HG03060 (cell line): ENCODE measurements around the gene UBE2L6.
"Not testable (repeated sequence)": the region's sequence is repeated elsewhere in the genome, so short reads cannot be mapped to it uniquely, and the experiment has no call there.

ENCODE experiments used
- ATAC-seq: cut with Tn5 transposase; IDR thresholded peaks from one replicate; pipeline ENCODE4 v1.9.1; 2021; ENCODE audit warnings: low read depth, moderate number of reproducible peaks; ENCODE audit not compliant: unreplicated experiment

UBE2L6 gene

DNA sequence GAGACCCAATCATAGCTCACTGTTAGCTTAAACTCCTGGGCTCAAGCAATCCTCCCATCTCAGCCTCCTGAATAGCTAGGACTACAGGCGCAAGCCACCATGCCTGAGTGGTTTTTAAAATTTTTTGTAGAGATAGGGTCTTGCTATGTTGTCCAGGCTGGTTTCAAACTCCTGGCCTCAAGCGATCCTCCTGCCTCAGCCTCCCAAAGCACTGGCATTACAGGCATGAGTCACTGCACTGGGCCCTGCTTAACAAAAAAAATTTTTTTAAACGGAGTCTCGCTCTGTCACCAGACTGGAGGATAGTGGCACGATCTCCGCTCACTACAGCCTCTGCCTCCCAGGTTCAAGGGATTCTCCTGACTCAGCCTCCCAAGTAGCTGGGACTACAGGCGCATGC is 33.0 kb downstream of the UBE2L6 start:
- not testable (repeated sequence) for ATAC-seq

DNA sequence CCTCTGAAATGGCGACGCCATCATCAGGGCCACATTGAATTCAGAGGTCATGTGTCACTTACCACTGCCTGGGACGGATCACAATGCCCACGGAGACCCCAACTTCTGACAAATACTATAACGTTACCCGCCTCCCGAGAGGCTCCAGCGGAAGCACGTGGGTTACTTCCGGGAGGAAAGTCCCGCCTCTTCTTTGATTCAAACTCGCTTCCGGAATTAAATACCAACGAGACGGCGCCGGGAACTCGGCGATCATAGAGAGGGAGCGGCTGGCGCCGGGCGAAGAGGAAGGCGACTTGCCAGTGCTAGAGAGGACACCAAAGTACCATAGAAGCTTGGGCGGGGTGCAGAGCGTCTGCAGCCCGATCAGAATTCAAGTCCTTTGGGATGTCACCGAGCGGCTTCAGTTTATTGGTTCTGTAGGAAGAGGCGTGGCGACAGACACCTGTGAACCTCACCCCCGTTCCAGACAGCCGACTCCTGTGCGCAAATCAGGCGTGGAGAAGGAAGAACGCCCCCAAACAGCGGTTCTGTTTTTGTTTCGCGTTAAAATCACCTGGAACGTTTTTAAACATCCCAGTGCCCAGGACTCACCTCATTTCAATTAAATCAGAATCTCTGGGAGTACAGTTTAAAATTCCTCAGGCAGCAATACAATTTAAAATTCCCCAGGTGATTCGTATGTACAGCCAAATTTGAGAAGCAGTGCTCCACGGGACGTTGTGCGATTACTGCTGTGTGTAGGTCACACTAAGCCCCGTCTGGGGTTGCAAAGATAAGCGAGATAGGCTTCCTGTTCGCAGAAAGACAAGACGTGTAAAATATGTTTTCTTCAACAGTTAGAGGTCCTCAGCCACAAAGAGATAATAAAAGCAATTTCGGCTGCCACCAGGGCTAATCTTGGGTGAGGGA is 36.6 kb downstream of the UBE2L6 start, which contains the start of gene TIMM10:
TIMM10 (minus strand) TSS at position 159 of the 912 bp plus-strand sequence. CDS start 565 bp downstream, outside the sequence.
- peak; percentile 98 for ATAC-seq

DNA sequence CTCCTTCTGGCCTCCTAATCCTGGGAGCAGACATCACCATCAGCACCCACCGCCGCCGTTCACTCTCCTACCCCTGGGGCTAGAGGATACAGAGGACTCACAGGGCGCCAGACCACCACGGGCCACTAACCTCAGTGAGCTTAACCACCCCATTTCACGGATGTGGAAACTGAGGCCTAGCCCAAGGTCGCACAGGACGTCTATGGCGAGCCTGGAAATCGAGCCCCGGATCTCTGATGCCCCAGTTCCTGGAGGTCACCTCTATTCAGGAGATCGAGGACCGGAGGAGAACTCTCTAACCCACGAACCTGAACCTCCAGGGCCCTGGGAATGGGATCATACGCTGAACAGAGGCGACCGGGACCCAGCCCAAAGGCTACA is 37.3 kb downstream of the UBE2L6 start:
- no peak for ATAC-seq

DNA sequence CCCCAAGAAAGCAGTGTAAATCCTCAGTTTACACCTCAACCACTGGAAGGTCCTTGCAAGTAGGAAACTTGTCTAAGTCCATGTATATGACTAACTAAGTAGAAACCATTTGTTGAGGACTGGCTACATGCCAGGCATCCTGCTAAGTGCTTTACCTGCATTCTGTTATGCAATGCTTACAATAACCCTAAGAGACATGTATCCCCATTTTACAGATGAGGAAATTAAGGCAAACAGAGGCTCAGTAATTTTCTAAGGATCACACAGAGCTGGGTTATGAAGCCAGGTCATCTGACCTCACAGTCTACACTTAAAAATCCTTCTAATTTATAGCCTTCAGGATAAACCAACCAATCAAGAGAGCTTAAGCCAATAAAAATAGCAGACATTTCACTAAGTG is 38.5 kb downstream of the UBE2L6 start:
- ATAC-seq: no peak

DNA sequence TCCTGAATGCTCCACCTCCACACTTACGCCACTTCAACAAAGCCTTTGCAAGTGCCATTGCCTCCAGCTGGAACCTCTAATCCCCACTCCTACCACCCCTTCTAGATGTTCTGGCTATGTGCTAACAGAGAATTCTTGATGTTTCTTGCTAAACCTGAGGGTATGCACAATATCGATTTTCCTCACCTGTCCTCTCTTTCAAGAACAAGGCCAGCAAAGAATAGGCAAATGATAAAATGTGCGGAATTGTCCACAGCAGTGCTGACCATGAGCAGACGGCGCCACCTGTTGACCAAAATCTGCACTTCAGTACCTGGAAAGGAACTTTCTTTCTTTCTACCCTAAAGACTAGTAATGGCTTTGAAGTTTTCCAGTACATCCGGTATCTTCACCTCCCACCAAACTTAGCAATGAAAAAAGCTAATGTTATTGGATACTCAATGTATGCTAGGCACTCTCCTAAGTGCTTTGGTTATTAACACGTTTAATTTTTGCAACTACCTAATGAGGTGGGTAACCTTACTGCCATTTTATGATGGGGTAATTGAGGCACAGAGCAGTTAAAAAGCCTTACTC is 40.3 kb downstream of the UBE2L6 start:
- no peak for ATAC-seq

DNA sequence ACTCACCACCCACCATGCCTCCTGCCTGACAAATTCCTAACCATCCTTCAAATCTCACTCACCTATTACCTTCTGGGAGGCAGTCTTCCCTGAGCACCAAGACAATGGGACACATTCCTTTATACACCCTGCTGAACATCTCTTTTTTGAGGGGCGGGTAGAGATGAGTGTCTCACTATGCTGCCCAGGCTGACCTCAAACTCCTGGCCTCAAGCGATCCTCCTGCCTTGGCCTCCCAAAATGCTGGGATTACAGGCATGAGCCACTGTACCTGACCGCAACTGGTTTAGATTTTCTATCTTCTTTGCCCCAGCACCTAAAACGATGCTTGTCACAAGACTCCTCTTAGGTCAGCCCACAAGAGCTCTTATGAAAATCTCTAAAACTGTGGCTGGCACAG is 44.1 kb downstream of the UBE2L6 start:
- no peak for ATAC-seq

DNA sequence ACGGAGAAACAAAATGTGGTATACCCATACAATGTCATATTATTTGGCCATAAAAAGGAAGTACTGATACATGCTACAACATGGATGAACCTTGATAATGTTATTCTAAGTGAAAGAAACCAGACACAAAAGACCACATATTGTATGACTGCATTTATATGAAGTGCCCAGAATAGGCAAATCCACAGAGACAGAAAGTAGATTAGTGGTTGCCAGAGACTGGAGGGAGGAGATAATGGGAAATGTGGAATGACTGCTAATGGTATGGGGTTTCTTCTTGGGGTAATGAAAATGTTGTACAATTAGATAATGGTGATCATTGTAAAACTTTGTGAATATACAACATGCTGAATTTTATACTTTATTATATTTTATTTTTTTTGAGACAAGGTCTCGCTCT is 46.4 kb downstream of the UBE2L6 start:
- ATAC-seq: no peak

DNA sequence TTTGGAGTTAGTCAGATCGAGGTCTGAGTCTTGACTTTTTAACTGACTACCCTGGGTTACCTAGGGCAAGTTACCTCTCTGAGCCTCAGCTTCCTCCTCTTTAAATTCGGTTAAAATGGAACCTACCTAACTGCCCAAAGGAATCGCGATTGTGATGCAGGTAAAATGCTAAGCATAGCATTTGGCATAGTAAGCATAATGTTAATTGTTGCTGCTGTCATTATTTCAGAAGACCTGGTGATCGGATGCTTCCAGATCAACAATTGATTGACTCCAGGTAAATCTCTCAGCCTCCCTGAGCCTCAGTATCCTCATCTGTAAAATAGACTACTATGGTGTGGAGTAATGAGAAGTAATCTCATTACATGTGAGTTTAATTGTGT is 51.4 kb downstream of the UBE2L6 start:
- ATAC-seq: no peak

DNA sequence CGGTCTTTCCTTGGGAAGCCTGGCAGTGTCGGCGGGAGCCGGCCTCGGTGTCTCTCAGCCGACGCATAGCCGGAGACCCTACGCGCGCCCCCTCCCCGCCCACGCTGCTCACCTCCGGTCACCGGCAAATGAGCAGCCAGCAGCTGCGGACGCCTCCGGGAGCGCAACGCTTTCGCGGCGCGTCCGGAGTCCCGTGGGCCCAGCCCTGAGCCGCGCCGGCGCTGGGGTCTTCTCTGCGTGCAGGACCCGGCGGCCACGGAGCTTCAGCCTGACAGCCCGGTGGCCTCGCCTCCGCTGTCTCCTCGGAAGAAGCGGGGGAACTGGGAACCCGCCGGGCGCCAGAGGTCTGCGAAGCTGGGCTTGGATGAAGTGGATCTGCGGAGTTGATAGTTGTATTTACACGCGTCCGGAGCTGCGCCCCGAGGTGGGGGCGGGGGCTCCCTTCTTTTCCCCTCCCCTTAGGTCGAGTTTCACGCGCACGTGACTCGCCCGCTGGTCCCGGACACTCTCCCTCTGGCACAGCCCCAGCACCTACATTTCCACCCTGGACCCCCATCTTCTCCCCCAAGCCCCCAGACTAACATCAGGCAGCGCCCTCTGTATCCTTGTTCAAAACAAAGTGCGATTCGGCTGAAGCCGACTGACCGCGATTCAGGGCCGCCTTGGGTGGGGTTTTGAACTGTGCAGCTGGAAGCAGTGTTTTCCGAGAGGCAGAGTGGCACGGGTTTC is 52.0 kb downstream of the UBE2L6 start, which contains the start of gene SLC43A1:
SLC43A1 (minus strand) TSS at position 371 of the 729 bp plus-strand sequence. CDS start 1,591 bp downstream, outside the sequence.
- ATAC-seq: no peak

DNA sequence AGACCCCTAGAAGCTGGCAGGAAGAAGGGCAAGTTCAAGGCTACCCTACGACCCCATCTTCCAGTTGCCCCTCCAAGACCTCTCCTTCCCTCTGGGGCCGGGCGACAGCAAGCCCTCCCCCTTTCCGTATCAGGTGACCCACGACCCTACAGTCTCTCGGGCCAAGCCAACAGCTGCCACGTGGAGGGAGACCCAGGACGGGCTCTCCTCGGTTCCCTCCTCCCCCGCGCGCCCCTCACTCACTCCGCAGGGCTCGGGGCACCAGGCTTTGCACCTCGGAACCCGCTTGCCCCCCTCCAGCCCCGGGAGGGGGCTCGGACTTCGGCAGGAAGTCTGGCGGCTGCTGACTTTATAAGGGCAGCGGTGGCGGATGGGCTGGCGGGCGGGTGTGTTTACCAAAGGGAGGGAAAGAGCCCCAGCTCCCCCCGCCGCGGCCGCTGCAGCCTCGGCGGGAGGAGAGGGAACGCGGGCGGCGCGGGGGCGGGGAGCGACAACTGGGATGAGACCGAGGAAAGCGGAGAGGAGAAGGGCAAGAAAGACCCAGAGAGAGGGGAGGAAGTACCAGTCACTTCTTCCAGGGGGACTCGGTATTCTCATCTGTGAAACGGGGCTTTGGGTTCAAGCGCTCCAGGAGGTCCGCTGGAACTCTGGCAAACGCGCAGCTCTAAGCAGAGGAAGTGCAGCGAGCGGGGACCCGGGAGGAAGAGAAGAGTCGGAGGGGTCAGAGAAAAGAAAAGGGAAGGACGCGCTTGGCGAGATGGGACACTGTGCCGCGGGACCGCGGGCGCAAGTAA is 52.7 kb downstream of the UBE2L6 start:
- no peak for ATAC-seq

DNA sequence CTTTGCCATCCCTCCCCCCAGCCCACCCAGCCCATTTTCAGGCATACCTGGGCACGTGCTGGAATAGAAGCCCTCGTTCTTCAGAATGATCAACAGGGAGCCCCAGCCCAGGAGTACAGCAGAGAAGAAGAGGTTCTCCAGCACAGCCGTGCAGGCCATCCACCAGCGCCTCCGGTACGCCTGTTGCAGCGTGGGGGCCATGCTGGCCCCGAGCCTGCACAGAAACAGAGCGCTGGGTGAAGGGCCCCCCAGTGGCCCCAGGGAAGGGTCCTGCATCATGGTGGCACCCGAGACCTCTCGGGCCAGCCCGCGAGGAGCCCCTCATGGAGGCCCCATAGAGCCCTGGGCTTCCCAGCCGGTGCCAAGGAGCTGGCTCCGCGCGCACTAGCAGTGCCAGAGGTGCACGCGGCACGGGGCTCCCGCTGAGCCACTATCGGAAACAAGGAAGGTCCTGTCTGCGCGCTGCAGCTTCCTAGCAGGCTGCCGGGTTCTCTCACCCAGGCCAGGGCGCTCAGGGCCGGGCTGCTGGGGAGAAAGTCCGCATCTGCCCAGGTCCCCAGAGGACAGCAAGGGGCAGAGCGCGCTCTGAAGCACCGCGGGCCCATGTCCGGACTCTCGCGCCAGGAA is 53.4 kb downstream of the UBE2L6 start:
- no peak for ATAC-seq

DNA sequence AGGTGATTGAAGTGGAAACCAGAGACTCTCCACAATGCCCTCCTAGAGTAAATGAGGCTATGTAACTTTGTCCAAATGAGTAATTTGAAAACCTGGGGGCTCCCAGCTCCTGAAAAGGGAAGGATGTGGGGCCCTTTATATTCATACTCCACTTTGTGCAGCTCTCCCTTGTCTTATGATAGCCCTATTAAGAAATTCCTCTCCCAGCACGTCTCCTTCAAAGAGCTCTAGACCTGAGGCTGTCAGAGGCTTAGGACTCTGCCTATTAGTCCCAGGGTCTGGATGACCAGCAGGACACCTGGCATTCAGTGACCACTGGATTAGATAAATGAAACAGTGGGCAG is 54.0 kb downstream of the UBE2L6 start:
- no peak for ATAC-seq

DNA sequence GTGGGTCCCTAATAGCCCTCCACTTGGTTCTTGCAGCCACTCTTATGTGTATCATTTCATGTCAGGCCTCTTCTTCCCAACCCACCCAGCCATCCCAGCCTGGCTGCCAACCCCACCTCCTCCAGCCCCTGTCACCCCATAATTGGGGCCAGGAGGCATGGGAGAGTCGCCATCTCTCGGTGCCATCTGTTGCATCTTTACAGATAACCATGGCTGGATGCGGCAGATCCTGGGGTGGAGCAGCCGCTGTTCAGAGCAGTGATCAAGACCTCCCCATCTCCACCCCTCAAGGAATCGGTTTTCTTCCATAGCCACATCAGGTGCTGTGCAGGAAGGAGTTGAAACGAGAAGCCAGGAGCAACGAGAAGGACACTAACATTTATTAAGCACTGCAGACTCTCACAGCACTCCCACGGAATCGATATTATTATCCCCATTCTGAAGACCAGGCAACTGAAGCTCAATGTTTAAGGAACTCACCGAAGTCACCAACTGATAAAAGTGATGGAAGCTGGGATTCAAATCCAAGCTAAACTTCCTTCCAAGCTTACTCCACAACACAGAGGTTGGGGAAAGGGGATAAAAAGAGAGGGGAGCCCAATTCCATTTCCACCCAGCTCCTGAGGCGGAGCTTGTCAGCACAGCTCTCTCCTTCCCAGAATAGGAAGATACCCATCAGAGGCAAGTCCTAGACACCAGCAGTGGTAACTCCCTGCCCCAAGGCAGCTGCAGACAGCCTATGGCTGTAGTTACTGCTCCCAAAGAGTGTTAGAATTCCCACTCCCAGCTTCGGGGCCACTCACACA is 54.6 kb downstream of the UBE2L6 start:
- ATAC-seq: no peak

DNA sequence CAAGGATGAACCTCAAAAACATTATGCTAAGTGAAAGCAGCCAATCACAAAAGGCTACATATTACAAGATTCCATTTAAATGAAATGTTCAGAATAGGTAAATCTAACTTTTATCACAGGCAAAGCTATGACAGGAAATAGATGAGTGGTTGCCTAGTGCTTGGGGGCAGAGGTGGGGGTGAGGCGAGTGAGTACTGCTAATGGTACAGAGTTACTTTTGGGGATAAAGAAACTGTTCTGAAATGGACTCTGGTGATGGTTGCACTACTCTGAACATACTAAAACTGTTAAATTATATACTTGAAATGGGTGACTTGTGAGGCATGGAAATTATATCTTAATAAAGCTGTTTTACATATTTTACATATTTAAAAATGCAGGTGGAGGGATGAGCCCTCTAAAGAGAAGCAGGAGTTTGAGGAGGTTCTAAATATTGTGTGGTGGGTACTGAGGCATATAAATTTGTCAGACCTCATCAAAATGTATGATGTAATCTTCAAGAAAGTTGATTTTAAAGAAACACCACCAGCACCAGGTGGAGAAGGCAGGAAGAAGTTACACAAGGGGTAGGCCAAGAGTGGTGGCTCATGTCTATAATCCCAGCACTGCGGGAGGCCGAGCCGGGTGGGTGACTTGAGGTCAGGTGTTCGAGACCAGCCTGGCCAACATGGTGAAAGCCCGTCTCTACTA is 55.6 kb downstream of the UBE2L6 start:
- ATAC-seq: no peak

DNA sequence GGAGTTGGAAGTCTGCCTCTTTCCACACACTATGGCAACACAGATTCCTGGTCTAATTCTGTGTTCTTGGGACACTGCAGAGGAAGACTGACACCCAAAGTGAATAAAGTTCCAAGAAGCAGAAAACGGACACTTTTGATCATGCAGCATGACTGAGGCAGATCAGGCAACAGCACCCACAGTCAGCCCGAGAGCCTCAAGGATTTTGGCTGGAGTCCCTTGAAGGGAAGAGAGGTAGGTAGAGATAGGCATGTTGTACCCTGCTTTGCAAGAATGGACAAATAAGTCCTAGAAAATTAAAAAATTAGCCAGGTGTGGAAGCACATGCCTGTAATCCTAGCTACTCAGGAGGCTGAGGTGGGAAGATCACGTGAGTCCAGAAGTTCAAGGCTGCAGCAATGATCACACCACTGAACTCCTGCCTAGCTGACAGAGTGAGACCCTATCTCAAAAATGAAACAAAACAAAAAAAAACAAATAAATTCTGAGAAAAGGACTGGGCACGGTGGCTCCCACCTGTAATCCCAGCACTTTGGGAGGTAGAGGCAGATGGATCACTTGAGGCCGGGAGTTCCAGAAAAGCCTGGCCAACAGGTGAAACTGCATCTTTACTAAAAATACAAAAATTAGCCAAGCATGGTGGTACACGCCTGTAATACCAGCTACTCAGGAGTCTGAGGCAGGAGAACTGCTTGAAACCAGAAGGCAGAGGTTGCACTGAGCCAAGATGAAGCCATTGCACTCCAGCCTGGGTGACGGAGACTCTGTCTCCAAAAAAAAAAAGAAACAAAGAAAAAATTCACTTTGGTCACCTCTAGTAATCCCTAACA is 58.9 kb downstream of the UBE2L6 start:
- no peak for ATAC-seq

DNA sequence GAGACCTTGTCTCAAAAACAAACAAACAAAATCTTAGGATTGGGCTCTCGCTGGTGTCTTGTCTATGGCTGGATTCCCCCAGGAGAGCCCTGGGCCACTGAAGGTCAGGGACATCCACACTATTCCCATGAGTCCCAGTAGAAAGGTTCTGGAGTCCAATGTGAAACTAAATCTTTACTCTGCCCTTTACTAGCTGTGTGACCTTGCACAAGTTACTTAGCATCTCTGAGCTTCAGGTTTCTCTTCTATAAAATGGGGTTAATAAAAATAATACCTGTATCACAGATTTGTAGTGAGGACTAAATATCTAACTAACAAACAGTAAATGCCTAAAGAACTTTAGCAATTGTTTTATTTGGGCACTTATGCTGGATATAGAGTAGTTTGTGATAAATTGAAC is 61.0 kb downstream of the UBE2L6 start:
- no peak for ATAC-seq

DNA sequence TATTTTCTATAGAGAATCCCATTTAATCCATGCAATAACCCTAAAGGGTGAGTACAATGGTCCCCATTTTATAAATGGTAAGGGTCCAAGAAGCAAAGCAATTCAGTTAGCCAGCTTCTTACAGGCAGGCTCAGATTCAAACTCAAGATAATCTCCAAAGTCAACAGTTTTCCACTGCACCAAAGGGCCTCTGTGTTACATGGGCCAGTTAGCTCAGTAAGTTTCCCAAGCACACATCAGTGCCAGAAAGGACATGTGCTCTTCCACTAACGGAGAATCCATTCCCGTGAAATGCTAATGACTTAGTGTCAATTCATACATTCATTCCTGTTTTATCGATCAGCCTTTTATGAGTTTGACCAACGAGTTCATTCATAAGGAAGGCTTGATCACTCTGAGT is 63.0 kb downstream of the UBE2L6 start:
- no peak for ATAC-seq

DNA sequence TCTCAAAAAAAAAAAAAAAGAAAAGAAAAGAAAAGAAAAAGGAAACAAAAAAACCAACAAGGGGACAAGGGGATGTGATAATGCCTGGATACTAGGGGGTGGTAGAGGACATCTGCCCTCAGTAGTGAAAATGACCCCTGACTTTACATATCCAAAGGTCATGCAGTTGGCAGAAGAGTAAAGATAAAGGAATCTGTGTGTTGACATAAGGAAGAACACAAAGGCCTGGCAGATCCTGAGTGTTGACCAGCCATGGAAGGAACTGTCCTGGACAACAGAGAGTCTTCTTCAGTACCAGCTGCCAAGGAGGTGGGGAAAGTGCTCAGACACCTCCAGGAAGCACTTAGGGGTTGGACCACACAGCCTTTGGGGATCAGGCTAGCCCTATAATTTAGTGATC is 64.6 kb downstream of the UBE2L6 start:
- ATAC-seq: no peak
